Inflammatory macrophage treated with lipopolysaccharide for 4 hours (primary cell): ENCODE measurements around the gene SDR39U1.

Experiments
- DNase-seq: peaks from one replicate; pipeline ENCODE4 v3.0.0-alpha.2; 2020

SDR39U1 gene

DNA sequence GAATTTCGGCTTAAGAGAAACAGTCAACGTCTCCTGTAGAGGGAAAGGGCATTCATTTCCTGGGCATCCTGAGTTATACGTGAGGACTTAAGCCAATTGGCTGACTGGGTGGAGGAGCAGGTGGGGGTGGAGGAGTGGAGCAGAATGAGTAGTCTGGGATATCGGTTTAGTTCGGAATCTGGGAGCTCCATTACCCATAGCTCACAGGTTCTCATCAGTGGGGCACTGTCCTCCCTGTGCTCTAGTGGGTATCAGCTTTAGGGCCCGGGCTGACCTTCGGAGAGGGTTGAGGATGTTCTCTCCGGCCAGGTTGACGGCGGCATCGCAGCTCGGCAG is 704 bp downstream of the SDR39U1 start:
- no peak for DNase-seq

DNA sequence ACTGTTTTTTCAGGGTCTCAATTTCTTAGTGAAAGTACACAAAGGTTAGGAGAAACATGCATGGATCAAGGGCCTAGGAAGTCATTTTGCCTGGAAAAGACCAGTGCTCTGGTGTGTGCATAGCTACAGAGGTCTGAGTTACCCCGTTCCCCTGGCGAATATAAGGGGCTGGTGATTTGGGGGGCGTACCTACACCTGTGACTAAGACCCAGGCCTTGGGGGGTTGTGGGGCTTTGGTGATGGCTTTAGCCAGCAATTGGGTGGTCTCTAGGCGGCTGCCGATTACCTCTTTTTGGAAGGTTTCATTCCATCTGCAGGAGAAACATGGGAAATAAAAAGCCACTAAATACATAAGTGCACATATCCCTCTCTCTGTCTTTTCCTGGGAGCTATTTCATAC is 1.1 kb downstream of the SDR39U1 start:
- no peak for DNase-seq

DNA sequence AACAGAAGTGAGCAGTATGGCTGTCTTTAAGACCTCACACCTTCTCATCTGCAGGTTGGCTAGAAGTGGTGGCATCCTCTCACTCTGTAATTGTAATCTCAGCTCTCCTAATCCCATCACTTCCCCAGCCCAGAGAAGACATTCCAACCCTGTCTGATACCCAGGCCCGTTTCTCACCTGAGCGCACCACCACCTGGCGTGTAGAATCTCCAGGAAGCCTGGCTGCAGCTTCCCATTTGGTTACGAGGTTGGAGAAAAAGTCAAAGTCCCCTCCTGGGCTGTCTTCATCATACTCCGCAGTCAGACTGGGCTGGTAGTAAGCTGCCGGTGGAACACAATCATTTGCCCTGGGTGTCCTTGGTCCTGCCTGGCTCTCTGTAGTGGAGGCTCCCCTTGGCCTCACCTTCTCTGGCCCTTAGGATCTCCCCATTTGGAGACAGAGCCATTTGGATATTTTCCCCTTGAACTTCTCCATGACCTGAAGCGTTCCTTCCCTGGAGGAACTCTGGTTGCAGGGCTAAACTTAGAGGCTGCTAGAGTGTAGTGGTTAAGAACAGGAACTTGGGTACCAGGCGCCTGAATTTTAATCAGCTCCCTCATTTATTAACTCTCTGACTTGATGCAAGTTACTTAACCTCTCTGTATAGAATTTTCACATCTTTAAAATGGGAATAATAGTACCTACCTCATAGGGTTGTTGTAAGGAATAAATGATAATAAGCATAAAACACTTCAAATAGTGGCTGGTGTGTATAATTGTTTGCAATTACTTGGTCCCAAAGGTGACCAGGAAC is 1.8 kb downstream of the SDR39U1 start:
- DNase-seq = no peak

DNA sequence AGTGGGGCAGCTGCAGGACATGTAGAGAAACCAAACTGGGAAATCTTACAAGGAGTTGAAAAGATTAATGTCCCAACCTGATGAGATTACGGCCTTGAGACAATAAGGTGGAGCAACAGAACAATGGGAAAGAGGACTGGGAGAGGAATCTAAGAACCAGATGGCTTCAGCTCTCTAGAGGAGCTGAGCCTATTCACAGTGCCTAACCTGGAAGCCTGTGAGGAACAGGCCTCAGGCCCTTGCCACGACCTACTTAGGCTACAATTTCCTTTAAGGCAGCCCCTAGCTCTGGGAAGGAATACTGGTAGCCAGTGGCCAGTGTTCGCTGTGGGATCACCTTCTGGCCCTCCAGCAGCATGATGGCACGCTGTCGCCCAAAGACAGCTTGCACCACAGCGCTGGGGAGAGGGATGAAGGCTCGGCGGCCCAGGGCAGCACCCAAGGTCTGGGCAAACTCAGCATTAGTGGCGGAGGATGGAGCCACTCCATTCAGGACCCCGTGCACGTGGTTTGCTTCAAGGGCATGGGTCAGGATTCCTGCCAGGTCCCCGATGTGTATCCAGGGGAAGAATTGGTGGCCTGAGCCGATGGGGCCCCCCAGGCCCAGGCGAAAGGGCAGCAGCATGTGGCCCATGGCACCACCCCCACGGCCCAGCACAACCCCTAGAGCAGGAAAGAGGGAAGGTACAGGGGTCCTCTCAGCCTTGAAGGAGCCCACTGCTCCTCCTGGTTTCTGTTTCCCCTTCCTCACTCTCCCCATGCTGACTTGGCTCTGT is 2.6 kb downstream of the SDR39U1 start:
- no peak for DNase-seq

DNA sequence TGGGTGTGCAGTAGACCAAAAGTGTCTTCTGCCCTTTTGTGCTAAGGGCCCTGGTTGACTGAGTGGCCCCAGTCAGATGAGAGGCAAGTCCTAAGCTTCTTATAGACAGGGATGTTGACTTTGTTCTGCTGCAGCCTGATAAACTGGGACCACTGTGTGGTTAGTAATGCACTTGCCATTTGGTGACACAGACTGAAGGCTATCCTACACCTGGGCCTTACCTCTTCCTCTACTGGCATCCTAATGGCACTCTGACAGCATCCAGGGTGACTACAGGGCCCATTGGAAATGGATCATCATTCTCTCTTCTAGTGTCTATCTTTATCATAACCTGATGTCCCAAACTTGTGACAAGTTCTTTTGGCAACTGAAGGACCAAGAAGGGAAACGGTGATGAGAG is 3.3 kb downstream of the SDR39U1 start:
- no peak for DNase-seq

DNA sequence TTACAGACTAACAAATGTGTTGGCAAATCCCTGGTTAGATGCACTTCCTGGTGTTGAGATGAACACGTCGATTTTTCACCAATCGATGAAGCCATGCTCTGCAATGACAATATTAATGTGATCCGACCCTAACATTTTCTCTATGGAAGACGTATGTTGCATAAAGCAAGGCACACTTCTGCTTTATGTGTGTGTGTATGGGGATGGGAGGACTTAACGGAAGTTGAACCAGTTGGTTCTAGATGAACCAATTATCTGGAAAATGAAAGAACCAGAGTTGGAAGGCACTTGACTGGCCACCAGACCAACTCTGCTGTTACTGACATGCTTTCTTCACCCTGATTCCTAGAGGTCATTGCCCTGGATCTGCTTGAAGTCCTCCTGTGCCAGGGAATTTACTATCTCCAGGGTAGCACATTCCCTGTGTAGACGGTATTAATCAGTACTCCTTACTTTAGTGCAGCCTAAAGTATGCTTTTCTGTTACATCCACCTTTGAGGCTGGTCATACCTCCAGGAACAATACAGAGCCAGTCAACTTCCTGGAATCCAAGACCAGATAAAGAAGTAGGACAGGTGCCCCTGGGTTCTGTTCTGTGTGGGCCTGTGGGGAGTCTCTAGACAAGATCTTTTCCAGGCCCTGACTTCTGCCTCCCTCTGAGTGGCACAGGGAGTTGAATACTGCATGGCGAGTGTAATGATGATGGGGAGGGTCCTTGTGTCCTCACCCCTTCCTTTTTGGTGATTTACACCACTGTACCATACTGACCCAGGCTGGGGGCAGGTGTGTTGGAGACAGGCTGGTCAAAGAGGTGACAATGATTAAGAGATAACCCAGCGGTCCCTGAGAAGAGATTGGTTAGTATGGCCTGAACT is 4.1 kb downstream of the SDR39U1 start:
- peak; percentile 84 for DNase-seq

DNA sequence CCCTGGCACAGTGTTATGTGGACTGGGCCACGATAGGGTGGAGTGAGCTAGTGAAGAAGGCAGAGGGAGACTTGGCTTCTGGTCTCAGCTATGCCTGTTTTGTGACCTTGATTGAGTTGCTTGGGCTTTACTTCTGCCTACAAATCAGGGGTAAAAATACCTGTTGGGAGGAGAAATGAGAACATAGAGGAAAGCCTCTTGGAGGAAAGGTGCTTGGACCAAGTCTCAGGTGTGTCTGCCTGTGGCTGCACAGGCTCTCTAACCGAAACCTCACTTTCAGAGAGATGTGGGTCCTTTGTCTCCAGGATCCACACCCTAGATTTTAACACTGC is 4.9 kb downstream of the SDR39U1 start:
- DNase-seq = no peak

DNA sequence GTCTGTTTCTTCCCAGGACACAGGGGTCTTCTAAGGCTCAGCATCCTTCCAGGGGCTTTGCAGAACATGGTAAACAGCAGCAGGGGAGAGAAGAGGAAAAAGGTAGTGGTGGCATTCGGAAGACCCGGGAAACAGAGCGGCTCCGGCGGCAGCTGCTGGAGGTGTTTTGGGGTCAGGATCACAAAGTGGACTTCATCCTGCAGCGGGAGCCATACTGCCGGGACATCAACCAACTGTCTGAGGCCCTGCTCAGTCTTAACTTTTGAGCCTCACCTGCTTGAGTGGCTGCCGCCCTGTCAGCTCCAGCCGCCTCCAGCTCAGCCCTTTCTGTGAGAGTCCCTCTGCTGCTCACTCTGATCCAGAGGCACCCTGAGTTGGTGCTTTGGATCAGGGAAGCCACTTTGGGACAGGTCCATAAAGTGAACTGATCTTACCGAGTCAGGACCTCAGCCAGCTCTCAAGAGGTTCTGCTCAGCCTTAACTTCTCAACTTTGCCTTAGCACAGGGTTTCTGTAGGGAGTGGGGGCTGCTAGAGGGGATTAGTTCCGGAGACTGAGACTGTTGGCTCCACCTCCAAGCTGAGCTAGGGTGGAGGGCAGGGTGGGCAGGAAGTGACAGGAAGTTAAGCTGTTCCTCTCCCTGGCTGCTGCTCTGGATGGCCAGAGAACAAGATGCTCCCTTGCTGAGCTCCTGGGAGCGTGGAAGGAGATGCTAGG is 5.4 kb downstream of the SDR39U1 start:
- DNase-seq = no peak

DNA sequence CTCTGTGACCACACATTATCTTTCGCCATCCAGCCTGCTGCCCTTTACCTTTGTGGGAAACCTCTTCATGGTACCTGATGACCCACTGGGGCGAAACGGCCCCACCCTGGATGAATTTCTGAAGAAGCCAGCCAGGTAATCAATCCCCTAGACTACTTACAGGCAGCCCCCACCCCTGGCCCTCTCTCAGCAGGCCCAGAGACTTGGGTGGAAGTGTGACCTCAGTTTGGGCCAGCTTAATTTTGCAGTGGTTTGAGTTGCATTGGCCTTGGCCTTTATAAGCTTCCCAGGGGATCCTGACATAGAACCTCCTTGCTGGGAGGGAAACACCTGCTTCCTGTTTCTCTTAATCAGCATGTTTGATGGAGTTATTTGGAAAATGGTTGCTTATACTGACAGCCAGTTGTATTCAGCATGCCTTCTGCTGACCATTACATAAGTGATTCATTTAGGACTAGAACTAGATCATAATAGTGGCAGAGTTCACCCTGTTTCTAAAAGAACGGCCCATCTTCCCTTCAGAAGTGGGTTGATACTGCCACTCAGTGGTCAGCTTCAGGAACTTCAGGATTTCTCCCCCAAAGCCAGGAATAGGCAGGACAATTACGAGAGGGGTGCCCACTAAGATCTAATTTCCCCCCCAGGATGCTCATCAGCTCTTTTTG is 6.1 kb downstream of the SDR39U1 start:
- peak; percentile 61 for DNase-seq

DNA sequence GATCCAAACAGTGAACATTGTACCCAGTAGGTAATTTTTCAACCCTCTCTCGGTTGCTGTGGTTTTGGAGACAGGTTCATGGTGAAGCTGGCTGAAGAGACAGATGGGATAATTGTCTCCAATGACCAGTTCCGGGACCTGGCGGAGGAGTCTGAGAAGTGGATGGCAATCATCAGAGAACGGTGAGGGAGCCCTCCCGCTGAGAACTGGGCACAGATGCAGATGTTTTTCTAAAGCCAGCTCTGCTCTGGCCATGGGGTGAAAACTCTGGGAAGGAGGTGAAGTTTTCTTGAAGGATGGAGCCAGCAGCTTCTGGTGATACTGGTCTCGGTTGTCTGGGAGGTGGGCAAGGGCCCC is 6.6 kb downstream of the SDR39U1 start:
- no peak for DNase-seq

DNA sequence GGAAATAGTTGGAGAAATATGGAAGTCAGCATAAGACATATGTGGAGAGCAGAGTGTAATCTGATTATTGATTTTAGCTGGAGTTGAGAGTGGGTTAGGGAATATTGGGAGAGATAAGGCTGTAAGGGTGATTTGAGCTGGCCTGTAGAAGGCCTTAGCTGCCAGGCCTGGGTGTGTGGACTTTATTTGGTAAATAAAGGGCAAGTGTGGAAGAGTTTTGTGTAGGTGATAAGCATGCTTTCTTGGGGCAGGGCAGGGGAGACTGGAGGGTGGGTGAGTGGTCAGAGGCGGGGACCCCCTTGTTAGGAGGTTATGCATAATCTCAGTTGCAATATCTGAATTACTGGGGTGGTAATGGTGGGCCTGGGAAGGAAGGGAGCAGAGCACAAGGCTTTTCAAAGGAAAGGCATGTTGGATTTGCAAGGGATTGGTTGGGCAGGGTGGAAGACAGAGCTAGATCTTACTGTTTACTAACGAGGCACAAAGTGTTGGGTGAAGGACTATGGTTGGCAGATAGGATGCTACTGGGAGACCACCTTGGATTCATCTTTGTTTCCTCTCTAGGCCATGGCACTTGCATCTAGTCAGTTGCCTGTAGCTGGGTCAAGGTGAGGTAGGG is 7.3 kb downstream of the SDR39U1 start:
- no peak for DNase-seq

DNA sequence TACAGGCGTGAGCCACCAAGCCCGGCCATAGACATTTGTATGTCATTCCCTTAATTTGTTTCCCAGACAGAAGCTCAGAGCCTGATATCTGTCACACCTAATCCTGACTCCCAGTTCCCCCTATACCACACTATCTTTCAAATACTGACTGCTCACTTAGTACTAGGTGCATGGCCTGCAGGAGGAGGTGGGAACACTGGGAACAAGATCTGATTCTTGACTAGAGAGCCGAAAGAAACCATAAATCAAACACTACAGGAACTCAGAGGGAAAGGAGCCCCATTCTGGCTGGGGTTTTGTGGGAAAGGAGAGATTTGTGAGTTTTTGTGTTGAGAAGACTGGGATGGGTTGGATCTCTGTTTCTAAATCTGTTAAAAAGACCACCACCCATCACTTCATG is 7.9 kb downstream of the SDR39U1 start:
- no peak for DNase-seq

DNA sequence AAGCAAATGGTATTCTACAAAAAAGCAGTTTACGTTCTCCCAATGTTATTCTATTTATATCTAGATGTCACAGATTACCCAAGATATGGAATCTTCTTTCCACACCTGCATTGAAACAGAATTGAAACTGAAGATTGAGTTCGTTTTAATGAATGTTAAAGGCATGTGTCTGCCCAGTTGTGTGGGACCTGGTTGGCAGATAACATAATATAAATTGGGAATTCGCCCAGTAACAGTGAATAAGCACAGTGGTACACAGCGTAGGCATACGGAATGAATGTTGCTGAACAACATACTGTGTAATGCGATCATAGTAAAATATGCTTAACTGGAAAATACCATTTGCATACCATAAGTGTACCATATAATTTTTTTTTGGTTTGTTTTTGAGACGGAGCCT is 8.5 kb downstream of the SDR39U1 start:
- DNase-seq = no peak

DNA sequence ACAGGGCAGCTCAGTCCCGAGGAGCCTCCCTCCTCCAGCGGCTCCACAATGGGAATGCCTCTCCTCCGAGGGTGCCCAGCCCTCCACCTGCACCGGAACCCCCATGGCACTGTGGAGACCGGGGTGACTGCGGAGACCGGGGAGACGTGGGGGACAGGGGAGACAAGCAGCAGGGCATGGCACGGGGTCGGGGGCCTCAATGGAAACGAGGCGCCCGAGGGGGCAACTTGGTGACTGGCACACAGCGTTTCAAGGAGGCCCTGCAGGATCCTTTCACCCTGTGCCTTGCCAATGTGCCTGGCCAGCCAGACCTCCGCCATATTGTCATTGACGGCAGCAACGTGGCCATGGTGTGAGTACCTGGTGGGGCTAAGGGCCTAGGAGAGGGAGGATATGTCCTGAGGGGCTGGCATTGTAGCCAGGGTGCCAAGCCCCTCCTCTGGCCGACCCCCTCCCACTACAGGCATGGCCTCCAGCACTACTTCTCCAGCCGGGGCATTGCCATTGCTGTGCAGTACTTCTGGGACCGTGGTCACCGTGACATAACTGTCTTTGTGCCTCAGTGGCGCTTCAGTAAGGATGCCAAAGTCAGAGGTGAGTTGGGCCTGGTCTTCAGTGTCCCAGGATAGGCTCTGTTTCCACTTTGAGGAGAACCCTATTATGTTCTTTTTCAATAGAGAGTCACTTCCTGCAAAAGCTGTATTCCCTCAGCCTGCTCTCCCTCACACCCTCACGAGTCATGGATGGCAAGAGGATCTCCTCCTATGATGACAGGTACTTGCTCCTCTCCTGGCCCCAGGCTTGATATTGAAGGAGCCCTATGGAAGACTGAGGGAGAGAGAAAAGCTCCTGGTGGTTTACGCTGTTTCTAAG is 10.1 kb downstream of the SDR39U1 start:
- no peak for DNase-seq

DNA sequence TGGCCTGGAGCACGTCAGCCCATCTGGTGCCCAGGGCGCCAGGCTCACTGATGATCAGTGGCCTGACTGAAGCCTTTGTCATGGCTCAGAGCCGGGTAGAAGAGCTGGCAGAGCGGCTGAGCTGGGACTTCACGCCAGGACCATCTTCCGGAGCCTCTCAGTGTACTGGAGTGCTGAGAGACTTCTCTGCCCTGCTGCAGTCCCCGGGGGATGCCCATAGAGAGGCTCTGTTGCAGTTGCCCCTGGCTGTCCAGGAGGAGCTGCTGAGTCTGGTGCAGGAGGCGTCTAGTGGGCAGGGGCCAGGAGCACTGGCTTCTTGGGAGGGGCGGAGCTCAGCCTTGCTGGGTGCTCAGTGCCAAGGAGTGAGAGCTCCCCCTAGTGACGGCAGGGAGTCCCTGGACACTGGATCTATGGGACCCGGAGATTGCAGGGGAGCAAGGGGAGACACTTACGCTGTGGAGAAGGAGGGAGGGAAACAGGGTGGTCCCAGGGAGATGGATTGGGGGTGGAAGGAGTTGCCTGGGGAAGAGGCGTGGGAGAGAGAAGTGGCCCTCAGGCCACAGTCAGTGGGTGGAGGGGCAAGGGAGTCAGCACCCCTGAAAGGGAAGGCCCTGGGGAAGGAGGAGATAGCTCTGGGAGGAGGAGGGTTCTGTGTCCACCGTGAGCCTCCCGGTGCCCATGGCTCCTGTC is 10.9 kb downstream of the SDR39U1 start:
- peak; percentile 90 for DNase-seq

DNA sequence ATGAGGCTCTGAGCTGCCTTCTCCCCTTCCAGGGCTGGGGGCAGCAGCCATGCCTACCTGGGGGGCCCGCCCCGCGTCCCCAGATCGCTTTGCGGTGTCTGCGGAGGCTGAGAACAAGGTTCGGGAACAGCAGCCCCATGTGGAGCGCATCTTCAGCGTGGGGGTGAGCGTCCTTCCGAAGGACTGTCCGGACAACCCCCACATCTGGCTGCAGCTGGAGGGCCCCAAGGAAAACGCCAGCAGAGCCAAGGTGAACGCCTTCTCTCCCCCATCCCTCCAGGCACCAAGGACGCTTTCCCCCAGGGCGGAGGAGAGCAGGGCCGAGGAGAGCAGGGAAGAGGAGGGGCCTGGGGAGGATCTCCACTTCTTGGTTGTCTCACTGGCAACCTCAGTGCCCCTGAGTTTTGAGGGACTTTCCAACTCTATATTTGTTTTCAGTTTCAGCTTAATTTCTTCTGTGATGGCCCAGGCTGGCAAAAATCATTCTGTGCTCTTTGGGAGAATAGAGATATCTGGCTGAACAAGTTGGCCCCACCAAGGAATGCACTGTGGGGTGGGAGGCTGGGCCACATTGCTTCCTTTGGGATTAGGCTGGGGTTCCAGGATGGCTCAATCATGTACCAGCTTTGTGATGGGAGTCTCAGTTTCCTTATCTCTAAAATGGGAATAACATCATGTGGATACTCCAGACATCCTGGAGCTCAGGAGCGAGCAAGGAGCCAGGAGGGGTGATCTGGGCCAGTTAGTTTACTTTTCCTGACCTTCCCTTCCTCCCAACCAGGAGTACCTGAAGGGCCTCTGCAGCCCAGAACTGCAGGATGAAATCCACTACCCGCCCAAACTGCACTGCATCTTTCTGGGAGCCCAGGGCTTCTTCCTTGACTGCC is 11.7 kb downstream of the SDR39U1 start:
- peak; percentile 87 for DNase-seq

DNA sequence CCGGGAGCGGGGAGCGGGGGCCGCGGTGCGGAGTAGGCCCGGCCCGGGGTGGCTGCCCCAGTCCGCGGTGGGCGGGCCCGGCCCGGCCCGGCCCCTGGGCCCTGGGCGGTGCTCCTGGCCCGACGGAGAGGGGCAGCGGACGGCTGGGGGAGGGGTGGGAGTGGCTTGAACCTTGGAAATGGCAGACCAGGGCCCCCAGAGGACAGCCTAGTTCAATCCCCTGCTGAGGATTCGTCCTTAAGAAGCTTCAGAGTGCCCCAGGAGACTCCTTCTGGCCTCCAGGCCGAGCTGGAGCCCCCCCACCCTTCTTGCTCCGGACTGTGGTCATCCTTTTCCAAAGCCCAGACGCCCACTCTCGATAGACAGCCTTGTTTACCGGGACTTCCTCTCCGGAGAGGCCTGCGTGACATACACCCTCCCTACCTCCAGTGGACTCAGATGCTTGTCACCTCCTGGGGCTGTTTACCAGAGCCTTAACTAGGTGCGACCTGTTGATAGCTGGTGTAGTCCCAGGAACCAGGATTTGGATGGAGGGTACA is 12.4 kb downstream of the SDR39U1 start:
- peak; percentile 83 for DNase-seq

DNA sequence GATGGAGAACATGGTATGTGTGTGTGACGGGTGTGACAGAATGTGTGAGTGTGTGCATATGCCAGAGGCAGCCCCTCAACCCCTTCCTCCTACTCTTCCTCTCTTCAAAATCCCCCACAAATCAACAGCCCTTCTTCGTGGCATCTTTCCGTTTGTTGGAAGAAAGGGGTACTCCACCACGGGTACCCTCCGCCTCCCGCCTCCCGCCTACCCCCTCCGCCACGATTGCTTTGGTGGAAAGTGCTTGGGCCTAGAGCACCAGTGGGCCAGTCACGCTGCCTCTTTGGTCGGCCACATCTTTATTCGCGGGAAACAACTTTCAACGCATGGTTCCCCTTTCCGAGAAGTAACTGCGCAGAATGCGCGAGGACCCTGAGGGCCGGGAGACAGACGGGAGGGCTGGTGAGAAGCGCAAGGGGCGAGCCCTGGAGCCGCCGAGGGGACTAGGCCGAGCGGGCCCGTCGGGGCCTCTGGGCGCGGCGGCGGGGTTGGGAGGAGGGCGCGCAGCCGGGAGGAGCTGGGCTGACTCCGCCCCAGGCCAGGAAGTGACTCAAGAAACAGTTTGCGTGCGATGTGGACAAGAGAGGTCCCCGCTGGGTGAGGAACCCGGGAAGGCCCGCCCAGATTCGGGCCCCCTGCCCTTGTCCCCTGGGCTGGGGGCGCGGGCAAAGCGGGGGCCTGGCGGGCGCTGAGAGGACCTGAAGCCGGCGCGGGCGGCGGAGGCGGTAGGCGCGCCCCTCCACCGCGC is 13.0 kb downstream of the SDR39U1 start, which contains the start of the genes CBLN3 and KHNYN:
Gene CBLN3, minus strand, starts transcription at position 274 of the 748 bp plus-strand sequence. CDS start 614 bp downstream, outside the sequence.
Gene KHNYN, plus strand, starts transcription at position 560 of the 748 bp plus-strand sequence. CDS start 777 bp downstream, outside the sequence.
- DNase-seq = peak; percentile 92
